ENCODE results near the gene NOP16.

DNA sequence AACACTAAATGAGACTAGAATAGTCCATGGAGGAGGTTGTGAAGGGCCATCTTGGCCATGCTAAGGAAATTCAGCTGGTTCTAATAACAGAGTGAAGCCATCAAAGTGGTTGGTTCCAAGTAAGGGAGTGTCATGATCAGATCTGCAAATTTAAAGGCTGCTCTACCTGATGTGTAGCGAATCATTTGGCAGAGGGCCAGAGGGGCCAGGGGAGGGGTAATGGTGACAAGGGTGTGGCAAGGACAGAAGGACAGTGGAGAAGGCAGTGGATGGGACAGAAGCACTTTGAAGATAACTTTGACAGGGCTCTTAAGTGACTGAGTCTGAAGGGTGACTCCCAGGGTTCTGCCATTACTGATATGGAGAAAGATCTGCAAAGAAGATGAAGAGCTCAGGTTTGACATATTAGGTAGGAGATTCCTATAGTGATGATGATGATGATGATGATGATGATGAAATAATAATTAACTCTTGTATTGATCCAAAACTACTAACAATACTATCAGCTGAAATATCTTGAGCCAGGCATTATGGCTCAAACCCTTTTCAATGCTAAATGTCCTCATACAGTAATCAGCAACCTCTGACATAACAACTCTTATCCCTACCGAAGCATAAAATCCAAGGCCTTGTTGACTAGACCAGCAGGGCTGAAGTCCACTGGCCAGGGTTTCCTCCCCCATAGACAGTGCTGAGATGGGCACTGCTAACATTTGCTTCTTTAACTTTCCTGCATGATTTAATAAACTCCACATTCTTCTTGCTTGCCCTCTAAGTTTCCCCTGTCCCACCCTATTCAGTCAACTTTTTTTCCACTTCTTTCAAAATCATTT, 46.9 kb downstream of the NOP16 start:
- TF ChIP-seq, protein P1, sequence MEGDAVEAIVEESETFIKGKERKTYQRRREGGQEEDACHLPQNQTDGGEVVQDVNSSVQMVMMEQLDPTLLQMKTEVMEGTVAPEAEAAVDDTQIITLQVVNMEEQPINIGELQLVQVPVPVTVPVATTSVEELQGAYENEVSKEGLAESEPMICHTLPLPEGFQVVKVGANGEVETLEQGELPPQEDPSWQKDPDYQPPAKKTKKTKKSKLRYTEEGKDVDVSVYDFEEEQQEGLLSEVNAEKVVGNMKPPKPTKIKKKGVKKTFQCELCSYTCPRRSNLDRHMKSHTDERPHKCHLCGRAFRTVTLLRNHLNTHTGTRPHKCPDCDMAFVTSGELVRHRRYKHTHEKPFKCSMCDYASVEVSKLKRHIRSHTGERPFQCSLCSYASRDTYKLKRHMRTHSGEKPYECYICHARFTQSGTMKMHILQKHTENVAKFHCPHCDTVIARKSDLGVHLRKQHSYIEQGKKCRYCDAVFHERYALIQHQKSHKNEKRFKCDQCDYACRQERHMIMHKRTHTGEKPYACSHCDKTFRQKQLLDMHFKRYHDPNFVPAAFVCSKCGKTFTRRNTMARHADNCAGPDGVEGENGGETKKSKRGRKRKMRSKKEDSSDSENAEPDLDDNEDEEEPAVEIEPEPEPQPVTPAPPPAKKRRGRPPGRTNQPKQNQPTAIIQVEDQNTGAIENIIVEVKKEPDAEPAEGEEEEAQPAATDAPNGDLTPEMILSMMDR (IDR thresholded peaks at IDR 0.05 in 4 of 5, conservative IDR thresholded peaks at IDR 0.05 in 1 of 5), result no peak
- TF ChIP-seq POLR2A (IDR thresholded peaks at IDR 0.05), result no peak

Data from gastrocnemius medialis (tissue), 4 donors.